GM18498 (cell line): Measurements from ENCODE around the gene TAPBPL.
"Not testable (repeated sequence)": the region's sequence is repeated elsewhere in the genome, so short reads cannot be mapped to it uniquely, and the experiment has no call there.

Experiments
- ATAC-seq: cut with Tn5 transposase; IDR thresholded peaks from one replicate; pipeline ENCODE4 v1.9.1; 2021; ENCODE audit warnings: mild to moderate bottlenecking, moderate library complexity; ENCODE audit not compliant: unreplicated experiment

Gene TAPBPL

DNA sequence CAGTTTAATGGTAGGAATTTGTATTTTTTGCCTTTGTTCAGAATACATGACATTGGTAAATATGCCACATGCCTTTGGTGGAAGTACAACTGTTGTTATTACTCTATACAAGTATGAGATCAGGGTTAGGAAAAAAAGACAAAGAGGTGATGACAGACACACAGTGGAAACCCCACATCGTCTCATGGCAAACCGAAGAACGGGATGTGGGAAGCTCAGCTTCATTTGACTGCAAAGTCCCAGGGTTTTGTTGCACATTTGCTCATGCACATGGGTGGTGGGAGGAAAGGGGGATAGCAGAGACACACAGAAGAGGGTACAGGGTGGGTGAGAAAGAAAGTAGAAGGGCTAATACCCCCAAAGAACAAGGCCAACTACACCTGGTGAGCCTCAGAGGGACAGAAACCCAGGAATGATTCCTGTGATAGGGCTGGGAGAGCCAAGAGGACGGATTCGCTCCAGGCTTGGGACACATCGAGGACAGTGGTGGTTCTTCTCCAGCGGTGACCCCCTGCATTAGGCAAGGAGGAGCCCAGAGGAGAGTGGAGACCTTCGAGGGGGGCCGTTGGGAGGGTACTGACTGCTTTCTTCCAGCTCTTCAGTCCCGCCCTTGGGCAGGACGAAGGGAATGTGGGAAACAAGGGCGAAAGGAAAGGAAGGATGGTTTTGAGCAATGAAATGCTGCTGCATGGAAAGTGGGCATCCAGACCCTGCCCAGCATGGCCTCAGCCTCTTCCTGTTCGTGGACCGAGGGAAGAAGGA lies 10.6 kb downstream of the TAPBPL start:
- ATAC-seq: no peak

DNA sequence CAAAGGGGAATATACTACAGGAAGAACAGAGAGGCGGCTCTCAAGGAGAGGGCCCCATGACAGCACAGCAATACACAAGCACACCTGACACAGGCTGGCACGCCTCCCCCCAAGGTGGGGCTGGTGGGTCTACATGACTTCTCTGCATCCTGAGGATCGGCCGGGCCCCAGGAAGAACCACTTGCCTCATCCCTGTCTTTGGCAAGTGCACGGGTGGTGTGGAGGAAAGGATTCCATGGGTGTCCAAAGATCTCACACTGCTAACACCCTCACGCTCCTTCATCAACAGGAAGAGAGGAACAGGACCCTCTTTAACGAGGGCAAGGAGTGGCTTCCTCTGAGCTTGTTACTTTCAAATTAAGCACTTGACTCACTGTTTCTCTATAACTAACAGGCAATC lies 11.4 kb downstream of the TAPBPL start:
- ATAC-seq: no peak

DNA sequence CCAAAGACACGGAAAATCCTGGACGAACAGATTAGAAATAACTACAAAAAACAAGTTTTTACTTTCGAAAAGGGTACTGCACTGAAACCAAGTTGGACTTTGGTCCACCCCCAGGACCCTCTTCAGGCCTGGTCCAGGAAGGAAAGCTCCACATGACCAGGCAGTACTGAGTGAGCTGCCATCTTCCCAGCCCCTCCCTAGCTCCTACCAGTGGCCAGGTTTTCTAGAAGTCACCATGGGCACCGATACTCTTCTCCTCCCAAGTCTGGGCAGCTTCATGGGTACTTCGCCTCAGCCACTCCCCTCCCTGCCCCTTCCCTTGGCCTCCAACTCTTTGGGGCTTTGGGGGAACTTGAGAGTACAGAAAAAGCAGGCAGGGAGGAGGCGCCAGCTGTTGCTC lies 12.0 kb downstream of the TAPBPL start:
- no peak for ATAC-seq

DNA sequence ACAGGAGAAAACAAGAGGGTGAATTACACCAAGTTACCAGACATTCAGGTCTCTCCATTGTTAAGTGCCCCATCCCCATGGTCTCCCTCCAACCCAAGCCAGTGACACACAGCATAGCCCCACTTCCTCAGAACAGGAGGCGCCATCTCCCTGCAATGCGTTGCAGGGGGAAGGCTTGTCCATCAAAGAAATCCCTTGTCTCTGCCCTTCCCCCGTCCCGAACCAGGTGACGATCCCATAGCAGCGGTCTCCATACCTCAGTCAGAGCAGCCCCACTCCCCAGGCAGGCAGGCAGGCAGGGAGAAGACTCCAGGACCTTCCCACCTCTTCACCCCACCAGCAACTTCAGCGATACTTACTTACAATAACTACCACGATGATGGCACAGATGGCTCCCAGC lies 12.7 kb downstream of the TAPBPL start:
- no peak for ATAC-seq

DNA sequence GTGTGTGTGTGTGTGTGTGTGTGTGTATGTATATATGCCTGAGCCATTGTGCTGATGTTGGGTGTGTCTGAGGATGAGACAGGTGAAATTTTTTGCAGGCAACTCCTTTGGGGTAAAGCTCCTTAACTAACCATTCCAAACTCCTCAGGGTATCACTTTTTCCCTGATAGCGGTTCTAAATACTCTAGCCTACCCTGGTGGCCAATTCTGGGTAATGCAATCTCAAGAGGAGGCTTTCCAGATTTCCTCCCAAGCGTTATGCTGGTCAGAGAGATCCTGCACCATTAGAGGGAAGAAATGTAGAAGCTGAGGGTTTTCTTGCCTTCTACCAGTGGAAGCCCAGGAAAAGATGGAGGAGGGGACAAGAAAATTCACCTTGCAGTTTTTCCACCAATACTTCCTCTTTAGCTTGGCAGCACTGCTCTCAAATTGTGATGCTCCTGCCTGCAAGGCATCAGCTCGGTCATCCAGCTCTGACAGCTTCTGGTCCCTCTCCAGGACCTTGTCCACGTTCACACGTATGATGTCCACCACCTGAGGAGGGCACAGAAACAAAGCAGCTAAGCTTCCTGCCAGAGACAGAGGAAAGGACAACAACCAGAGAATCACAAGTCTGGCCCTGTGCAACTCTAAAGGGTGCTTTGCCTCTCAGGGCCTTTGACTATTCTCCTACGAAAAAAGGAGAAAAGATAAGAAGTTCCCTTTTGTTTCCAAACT lies 13.8 kb downstream of the TAPBPL start:
- no peak for ATAC-seq

DNA sequence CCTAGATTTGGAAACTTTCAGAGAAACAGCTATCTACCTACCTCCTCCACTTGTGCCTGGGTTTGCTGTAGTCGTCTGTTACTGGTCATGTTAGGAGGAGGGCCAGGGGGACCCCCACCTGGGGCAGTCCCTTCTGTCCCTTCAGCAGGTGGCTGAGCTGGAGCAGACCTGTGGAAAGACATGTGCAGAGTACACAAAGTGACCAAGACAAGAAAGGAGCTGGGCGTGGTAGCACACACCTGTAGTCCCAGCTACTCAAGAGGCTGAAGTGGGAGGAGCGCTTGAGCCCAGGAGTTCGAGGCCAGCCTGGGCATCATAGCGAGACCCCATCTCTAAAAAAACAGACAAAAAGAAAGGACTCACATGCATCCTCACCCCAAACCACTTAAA lies 14.3 kb downstream of the TAPBPL start:
- no peak for ATAC-seq

DNA sequence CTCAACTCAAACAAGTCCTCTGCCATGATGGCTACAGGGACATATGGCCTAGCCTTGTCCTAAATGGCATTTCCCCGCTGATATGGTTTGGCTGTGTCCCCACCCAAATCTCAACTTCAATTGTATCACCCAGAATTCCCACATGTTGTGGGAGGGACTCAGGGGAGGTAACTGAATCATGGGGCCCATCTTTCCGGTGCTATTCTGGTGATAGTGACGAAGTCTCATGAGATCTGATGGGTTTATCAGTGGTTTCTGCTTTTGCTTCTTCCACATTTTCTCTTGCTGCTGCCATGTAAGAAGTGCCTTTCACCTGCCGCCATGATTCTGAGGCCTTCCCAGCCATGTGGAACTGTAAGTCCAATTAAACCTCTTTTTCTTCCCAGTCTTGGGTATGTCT lies 14.9 kb downstream of the TAPBPL start:
- ATAC-seq: not testable (repeated sequence)

DNA sequence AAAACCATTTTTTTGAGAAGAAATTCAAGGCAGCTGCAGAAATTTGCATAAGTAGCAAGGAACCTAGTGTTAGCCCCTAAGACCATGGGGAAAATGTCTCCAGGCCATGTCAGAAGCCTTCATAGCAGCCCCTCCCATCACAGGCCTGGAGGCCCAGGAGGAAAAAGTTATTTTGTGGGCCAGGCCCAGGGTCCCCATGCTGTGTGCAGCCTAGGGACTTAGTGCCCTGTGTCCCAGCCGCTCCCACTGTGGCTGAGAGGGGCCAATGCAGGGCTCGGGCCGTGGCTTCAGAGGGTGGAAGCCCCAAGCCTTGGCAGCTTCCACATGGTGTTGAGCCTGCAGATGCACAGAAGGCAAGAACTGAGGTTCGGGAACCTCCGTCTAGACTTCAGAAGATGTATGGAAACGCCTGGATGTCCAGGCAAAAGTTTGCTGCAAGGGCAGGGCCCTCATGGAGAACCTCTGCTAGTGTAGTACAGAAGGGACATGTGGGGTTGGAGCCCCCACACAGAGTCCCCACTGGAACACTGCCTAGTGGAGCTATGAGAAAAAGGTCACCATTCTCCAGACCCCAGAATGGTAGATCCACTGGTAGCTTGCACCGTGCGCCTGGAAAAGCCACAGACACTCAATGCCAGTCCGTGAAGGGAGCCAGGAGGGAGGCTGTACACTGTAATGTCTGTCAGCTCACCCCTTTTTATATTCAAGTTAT lies 15.9 kb downstream of the TAPBPL start:
- not testable (repeated sequence) for ATAC-seq

DNA sequence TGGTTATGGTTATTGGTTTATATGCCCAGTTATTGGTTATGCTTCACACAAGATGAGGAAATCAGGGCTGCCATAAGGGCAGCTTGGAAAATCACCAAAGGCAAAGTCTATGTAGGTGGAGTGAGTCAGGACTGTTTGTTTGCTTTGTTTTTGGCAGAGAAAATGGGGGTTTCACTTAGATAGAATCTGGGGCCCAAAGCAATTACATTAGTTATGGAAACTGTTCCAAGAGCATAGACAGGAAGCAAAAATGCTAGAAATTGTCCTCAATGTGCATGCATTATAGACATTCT lies 16.4 kb downstream of the TAPBPL start:
- no peak for ATAC-seq

DNA sequence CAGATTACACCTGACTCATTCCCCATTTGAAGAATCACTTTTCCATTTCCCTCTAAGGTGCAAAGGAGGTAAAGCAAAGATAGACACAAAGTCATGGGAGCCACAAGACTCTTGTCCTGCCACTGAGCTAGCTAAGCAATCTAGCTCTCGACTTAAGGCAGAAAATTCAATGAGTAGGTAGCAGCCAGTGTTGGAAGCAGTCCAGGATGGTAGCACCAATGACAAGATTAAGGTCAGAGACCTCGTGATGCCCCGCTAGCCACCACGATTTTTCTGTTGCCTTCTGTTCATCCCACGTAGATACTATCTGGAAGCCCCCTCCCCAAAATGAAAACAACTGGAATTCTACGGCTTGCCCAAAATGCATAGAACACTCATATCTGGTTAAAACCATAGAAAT lies 17.2 kb downstream of the TAPBPL start:
- ATAC-seq: no peak

DNA sequence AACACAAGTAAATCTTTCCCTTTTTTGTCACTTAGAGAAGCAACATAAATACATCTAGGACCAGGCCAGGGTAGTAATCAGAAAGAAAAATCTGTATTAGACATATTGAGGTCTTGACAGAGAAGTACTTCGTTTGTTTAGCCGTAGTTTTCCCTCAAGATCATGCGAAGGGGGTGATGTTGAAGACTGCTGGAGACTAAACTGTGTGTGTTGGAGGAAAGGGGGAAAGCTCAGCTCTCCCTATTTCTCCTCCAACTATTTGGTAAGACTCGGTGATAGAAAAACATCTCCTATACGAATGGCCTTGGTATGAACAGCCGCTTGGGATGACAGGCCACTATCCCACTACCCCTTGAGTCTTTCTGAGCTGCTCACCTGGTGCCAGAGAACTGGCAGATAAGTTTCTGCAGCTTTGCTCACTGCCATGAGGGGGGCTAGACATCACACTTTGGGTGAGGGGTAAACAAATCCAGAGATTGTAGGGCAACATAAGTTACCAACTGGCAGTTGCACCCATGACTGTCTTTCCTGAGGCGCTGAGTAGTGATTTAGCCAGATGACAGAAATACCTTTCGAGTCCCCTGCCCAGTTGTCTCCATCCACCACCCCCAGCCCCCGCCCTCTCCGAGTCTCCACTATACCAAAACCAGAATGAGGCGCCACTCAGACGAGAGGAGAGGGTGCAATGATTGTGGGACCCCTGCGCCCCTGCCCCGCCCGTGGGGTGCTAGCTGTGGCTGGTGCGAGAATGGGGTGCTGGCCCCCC lies 17.9 kb downstream of the TAPBPL start:
- no peak for ATAC-seq

DNA sequence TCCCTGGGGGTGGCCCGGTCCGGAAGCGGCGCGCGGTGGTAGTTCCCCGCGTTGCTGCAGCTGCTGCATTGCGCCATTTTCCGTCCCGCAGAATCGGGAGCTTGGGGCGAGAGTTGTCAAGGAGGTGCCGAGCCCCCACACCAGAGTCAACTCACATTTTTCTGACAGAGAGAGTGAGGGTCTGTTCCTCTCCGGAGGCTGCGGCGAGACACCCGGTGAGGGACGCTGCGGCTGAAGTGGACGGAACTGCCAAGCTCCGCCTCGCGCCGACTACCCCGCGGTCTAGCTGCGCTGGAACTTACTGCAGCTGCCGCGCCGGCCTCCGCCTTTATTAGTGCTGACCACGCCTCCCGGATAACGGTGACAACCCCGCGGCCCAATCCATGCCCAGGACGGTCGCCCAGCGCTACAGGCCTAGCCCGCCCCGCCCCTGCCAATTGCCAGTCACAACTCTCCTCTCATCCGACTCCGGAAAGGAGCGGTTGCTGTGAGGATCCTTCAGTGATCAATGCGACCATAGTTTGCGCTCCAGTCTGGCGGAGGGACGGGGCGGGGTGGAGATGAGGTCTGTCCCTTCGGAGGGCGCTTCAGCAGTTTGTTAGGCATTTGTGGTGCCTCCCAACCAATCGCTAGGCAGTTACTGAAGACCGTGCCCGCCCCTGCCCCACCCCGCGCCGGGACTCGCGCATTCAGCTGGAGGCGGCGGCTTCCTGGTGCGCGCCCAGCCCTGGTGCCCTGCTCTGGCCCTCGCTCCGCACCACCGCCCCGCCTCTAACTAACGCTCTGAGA lies 18.7 kb downstream of the TAPBPL start, which contains the start of gene VAMP1:
VAMP1 (minus strand) TSS at position 303 of the 789 bp plus-strand sequence; CDS start at position 157, 146 bp downstream.
- ATAC-seq: peak; percentile 88

DNA sequence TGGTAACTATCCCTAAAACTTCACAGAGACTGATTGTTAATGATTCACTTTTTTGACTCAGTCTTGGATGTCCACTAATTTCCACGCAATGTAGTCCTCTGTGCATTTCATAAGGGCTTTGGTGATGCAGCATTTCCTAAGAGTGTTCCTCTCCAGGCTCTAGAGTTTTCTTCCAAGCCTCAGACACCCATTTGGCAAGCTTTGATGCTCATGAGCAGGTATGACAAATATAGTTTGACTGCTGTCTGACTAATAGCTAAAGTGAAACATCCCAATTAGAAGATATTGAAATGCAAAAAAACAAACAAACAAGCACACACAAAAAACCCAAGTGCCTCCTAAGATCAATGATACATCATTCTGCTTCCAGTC lies 20.1 kb downstream of the TAPBPL start:
- no peak for ATAC-seq

DNA sequence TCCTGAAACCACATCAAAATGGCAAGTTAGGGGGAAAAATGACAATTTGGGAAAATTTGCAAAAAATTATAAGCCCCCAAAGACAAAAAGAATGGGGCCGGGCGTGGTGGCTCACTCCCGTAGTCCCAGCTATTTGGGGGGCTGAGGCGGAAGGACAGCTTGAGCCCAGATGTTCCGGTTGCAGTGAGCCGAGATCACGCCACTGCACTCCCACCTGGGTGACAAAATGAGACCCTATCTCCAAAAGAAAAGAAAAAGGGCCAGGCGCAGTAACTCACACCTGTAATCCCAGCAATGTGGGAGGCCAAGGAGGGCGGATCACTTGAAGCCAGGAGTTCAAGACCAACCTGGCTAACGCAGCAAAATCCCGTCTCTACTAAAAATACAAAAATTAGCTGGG lies 20.6 kb downstream of the TAPBPL start:
- ATAC-seq: no peak

DNA sequence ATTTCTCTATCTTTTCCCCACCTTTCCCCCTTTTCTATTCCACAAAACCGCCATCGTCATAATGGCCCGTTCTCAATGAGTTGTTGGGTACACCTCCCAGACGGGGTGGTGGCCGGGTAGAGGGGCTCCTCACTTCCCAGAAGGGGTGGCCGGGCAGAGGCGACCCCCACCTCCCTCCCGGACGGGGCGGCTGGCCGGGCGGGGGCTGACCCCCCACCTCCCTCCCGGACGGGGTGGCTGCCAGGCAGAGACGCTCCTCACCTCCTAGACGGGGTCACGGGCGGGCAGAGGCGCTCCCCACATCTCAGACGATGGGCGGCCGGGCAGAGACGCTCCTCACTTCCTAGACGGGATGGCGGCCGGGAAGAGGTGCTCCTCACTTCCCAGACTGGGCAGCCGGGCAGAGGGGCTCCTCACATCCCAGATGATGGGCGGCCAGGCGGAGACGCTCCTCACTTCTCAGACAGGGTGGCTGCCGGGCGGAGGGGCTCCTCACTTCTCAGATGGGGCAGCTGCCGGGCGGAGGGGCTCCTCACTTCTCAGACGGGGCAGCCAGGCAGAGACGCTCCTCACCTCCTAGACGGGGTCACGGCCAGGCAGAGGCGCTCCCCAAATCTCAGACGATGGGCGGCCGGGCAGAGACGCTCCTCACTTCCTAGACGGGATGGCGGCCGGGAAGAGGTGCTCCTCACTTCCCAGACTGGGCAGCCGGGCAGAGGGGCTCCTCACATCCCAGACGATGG lies 23.6 kb downstream of the TAPBPL start:
- not testable (repeated sequence) for ATAC-seq

DNA sequence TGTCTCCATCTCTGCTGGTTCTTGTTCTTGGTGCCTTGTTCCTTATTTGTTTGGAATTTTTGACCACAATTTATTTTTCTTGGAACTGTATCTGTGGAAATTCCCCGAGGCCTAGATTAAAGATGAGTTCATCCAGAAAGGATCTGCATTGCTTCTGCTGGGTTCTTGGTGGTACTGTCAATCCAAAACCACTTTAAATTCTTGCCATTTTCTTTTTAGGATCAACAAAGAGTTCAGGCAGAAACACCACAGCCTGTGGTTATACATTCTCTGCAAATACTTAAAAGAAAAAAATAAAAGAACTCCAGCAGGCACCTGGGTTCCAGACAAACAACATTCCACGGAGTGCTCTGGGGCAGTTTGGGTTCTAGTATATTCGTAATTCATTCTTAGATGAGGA lies 24.6 kb downstream of the TAPBPL start:
- no peak for ATAC-seq

DNA sequence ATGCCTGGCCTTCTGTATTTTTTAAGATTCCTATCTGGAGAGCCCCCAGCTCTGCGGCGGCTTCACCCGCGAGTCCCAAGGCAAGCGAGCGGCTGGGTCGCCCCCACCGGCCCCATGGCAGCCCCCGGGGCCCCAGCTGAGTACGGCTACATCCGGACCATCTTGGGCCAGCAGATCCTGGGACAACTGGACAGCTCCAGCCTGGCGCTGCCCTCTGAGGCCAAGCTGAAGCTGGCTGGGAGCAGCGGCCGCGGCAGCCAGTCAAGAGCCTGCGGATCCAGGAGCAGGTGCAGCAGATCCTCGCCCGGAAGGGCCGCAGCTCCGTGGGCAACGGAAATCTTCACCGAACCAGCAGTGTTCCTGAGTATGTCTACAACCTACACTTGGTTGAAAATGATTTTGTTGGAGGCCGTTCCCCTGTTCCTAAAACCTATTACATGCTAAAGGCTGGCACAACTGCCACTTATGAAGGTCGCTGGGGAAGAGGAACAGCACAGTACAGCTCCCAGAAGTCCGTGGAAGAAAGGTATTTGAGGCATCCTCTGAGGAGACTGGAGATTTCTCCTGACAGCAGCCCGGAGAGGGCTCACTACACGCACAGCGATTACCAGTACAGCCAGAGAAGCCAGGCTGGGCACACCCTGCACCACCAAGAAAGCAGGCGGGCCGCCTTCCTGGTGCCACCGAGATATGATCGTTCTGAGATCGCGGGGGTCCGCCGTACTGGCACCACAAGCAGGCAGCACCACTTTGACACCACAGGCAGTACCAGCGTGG lies 25.9 kb downstream of the TAPBPL start:
- not testable (repeated sequence) for ATAC-seq

DNA sequence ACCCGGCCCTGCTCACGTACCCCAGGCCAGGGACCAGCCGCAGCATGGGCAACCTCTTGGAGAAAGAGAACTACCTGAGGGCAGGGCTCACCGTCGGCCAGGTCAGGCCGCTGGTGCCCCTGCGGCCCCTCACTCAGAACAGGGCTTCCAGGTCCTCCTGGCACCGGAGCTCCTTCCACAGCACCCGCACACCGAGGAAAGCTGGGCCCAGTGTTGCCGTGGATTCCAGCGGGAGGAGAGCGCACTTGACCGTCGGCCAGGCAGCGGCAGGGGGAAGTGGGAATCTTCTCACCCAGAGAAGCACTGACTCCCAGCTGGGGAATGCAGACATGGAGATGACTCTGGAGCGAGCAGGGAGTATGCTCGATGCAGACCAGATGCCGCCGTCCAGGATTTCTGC lies 26.6 kb downstream of the TAPBPL start:
- ATAC-seq: no peak

DNA sequence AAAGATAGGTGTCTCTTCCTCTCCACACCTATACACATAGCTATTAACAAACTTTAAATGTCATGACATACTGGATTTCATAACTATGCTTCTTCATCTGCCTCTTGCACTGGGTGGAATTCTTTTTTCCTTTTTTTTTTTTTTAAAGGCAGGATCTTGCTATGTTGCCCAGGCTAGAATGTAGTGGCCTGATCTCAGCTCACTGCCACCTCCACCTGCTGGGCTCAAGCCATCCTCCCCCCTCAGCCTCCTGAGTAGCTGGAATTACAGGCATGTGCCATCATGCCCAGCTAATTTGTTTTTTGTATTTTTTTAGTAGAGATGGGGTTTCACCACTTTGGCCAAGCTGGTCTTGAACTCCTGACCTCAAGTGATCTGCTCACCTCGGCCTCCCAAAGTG lies 36.4 kb downstream of the TAPBPL start:
- ATAC-seq: no peak
